Measurements from ENCODE around the gene ZNF675. TPM values are rescaled to one million over a fixed set of nuclear protein-coding genes. Genes with fewer than 3 reads are reported as not detected.
A peak's percentile ranks its signal among the peaks of the same experiment; 100 is the strongest.
"Not testable (repeated sequence)": the region's sequence is repeated elsewhere in the genome, so short reads cannot be mapped to it uniquely, and the experiment has no call there.

Gene ZNF675
- total RNA-seq = 10 to 100 TPM; 19.1 to 22.8 TPM

GRCh38 chr19:23686621-23687423 lies at the start of gene ZNF675:
Gene ZNF675 (minus strand): TSS chr19:23687212. CDS start chr19:23687033, 179 bp downstream.
- peaks cover 2% of the 10 kb centered on the region for H3K9me3 Mint-ChIP-seq (ENCODE audit: low read depth)
- peak within 1 kb of the TSS; percentile 98 for H3K4me3 Mint-ChIP-seq
- peaks cover 41% of the 10 kb centered on the region for H3K4me1 Mint-ChIP-seq
- ATAC-seq (peak; percentile 97), DNase-seq (peak; percentile 95)
- CTCF ChIA-PET = interaction anchor here (0.6 to 1.8 kb wide), 3 partner anchors 71 to 628 kb away, joined by 3 to 9 read pairs (median 4); partner anchors contain the start of gene ZNF681
- POLR2A ChIA-PET = interaction anchor here (0.6 to 1.5 kb wide), 9 partner anchors 13 to 347 kb away, joined by 3 to 17 read pairs (median 4); partner anchors contain the start of genes ZNF681 and ZNF726
- intact Hi-C loops (cut with DNase I, micrococcal nuclease) = loop anchor here (1.0 to 10.0 kb wide), 12 partner anchors 71 to 1850 kb away; partner anchors contain the start of genes ZNF254 (in 2 of the 2), ZNF681 (in 2 of the 2), ZNF91 (in 2 of the 2) and ZNF43 (in 1 of the 2)
- H3K36me3 Mint-ChIP-seq (ENCODE audit: low read depth) = peaks cover 36% of the 10 kb centered on the region
- no peaks in the 10 kb centered on the region for H3K27me3 Mint-ChIP-seq
- peak within 1 kb of the TSS; percentile 98 for H3K27ac Mint-ChIP-seq

DNA sequence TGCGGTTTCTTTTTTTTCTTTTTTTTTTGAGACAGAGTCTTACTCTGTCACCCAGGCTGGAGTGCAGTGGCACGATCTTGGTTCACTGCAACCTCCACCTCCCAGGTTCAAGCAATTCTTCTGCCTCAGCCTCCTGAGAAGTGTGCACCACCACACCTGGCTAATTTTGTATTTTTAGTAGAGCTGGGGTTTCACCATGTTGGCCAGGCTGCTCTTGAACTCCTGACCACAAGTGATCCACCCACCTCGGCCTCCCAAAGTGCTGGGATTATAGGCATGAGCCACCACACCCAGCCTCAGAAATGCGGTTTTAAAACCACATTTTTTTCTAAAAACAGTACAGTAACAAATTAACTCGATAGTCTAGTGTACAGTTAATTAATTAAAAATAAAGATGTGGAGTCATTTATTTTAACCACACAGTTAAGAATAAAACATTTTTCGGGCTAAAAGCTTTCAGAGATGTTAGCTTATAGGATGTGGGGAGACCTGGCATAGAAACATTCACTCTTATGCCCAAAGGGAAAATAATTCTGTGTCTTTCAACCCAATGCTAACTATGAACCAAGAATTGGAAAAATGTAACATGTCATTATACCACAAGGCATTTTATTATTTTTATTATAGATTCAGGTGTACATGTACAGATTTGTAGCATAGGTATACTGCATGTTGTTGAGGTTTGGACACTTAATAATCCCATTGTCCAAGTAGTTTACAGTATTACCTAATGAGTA lies 43.9 kb upstream of the ZNF675 start:
- intact Hi-C loops (cut with DNase I, micrococcal nuclease); H3K36me3 Mint-ChIP-seq (ENCODE audit: low read depth); ATAC-seq; POLR2A ChIA-PET; H3K27me3 Mint-ChIP-seq; H3K4me3 Mint-ChIP-seq; CTCF ChIA-PET; DNase-seq; H3K27ac Mint-ChIP-seq; H3K4me1 Mint-ChIP-seq: not testable (repeated sequence)
- H3K9me3 Mint-ChIP-seq (ENCODE audit: low read depth) = peaks cover 14% of the 10 kb centered on the region

DNA sequence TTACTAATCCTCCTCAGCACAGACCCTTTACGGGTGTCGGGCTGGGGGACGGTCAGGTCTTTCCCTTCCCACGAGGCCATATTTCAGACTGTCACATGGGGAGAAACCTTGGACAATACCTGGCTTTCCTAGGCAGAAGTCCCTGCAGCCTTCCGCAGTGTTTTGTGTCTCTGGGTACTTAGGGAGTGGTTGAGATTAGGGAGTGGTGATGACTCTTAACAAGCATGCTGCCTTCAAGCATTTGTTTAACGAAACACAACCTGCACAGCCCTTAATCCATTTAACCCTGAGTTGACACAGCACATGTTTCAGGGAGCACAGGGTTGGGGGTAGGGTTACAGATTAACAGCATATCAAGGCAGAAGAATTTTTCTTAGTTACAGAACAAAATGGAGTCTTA lies 37.1 kb upstream of the ZNF675 start:
- ATAC-seq; H3K27ac Mint-ChIP-seq; intact Hi-C loops (cut with DNase I, micrococcal nuclease); POLR2A ChIA-PET; CTCF ChIA-PET; H3K27me3 Mint-ChIP-seq; DNase-seq; H3K4me3 Mint-ChIP-seq; H3K36me3 Mint-ChIP-seq (ENCODE audit: low read depth); H3K9me3 Mint-ChIP-seq (ENCODE audit: low read depth): not testable (repeated sequence)
- H3K4me1 Mint-ChIP-seq = peaks cover 13% of the 10 kb centered on the region

GRCh38 chr19:23718802-23719201 lies 31.8 kb upstream of the ZNF675 start:
- POLR2A ChIA-PET = no interaction called here
- no peak overlapping the region for H3K27ac Mint-ChIP-seq
- ATAC-seq = no peak
- peaks cover 9% of the 10 kb centered on the region for H3K27me3 Mint-ChIP-seq
- no peak overlapping the region for H3K4me3 Mint-ChIP-seq
- no peaks in the 10 kb centered on the region for H3K36me3 Mint-ChIP-seq (ENCODE audit: low read depth)
- CTCF ChIA-PET = interaction anchor here (1.0 kb wide), 1 partner anchor 96 kb away, joined by 5 read pairs; no protein-coding TSS in a partner anchor
- DNase-seq = no peak
- intact Hi-C loops (cut with DNase I, micrococcal nuclease) = no loop called here
- peaks cover 12% of the 10 kb centered on the region for H3K4me1 Mint-ChIP-seq
- H3K9me3 Mint-ChIP-seq (ENCODE audit: low read depth) = no peaks in the 10 kb centered on the region

GRCh38 chr19:23716792-23717191 lies 29.8 kb upstream of the ZNF675 start:
- ChIA-PET POLR2A (no interaction called here), CTCF (no interaction called here)
- H3K4me1 Mint-ChIP-seq = peaks cover 9% of the 10 kb centered on the region
- DNase-seq = no peak
- no peak for ATAC-seq
- intact Hi-C loops (cut with DNase I, micrococcal nuclease) = no loop called here
- H3K27ac Mint-ChIP-seq = no peak overlapping the region
- H3K27me3 Mint-ChIP-seq = peaks cover 6% of the 10 kb centered on the region
- H3K9me3 Mint-ChIP-seq (ENCODE audit: low read depth) = no peaks in the 10 kb centered on the region
- H3K4me3 Mint-ChIP-seq = no peak overlapping the region
- H3K36me3 Mint-ChIP-seq (ENCODE audit: low read depth) = no peaks in the 10 kb centered on the region

- no peak for DNase-seq
- no peaks in the 10 kb centered on the region for H3K27me3 Mint-ChIP-seq
- ChIA-PET CTCF (interaction anchor here (0.9 kb wide), 1 partner anchor 11 kb away, joined by 3 read pairs; no protein-coding TSS in a partner anchor), POLR2A (no interaction called here)
- H3K27ac Mint-ChIP-seq = no peak overlapping the region
- no peaks in the 10 kb centered on the region for H3K4me1 Mint-ChIP-seq
- intact Hi-C loops (cut with DNase I, micrococcal nuclease) = no loop called here
- ATAC-seq = no peak
- peaks cover 6% of the 10 kb centered on the region for H3K9me3 Mint-ChIP-seq (ENCODE audit: low read depth)
- H3K4me3 Mint-ChIP-seq = no peak overlapping the region
- H3K36me3 Mint-ChIP-seq (ENCODE audit: low read depth) = peaks cover 1% of the 10 kb centered on the region
Observed at GRCh38 chr19:23709347-23709746, 22.3 kb upstream of the ZNF675 start.

DNA sequence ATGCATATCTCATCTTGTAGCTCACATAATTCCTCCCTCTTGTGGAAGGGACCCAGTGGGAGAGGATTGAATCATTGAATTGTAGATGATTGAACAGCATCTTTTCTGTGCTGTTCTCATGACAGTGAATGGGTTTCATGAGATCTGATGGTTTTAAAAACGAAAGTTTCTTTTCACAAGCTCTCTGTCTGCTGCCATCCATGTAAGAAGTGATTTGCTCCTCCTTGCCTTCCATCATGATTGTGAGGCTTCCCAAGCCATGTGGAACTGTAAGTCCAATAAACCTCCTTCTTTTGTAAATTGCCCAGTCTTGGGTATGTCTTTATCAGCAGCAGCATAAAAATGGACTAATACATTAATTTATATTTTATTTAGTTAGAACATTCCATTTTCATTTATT lies 19.6 kb upstream of the ZNF675 start:
- Mint-ChIP-seq H3K4me1 (no peaks in the 10 kb centered on the region), H3K27me3 (no peaks in the 10 kb centered on the region), H3K36me3 (ENCODE audit: low read depth) (peaks cover 1% of the 10 kb centered on the region), H3K4me3 (no peak overlapping the region), H3K27ac (no peak overlapping the region), H3K9me3 (ENCODE audit: low read depth) (peaks cover 6% of the 10 kb centered on the region)
- DNase-seq = no peak
- CTCF ChIA-PET = no interaction called here
- intact Hi-C loops (cut with DNase I, micrococcal nuclease) = no loop called here
- no peak for ATAC-seq
- POLR2A ChIA-PET = no interaction called here

- H3K36me3 Mint-ChIP-seq (ENCODE audit: low read depth) = no peaks in the 10 kb centered on the region
- H3K27me3 Mint-ChIP-seq = no peaks in the 10 kb centered on the region
- H3K27ac Mint-ChIP-seq = no peak overlapping the region
- H3K9me3 Mint-ChIP-seq (ENCODE audit: low read depth) = peaks cover 2% of the 10 kb centered on the region
- no peak overlapping the region for H3K4me3 Mint-ChIP-seq
- intact Hi-C loops (cut with DNase I, micrococcal nuclease) = no loop called here
- H3K4me1 Mint-ChIP-seq = no peaks in the 10 kb centered on the region
- ATAC-seq = no peak
- POLR2A ChIA-PET = interaction anchor here (0.9 kb wide), 1 partner anchor 13 kb away, joined by 3 read pairs; no protein-coding TSS in a partner anchor
- CTCF ChIA-PET = interaction anchor here (0.6 to 1.5 kb wide), 3 partner anchors 9 to 63 kb away, joined by 3 to 4 read pairs (median 3); no protein-coding TSS in a partner anchor
- no peak for DNase-seq
Observed at GRCh38 chr19:23699521-23699860, 12.5 kb upstream of the ZNF675 start.

- Mint-ChIP-seq H3K27ac (no peak overlapping the region), H3K36me3 (ENCODE audit: low read depth) (no peaks in the 10 kb centered on the region), H3K4me3 (no peak overlapping the region), H3K9me3 (ENCODE audit: low read depth) (peaks cover 2% of the 10 kb centered on the region), H3K27me3 (no peaks in the 10 kb centered on the region), H3K4me1 (no peaks in the 10 kb centered on the region)
- CTCF ChIA-PET = interaction anchor here (0.6 to 1.5 kb wide), 3 partner anchors 8 to 53 kb away, joined by 3 read pairs; no protein-coding TSS in a partner anchor
- intact Hi-C loops (cut with DNase I, micrococcal nuclease) = no loop called here
- DNase-seq (no peak), ATAC-seq (peak; percentile 57)
- POLR2A ChIA-PET = interaction anchor here (0.6 kb wide), 1 partner anchor 458 kb away, joined by 3 read pairs; no protein-coding TSS in a partner anchor
Observed at GRCh38 chr19:23698711-23699520, 11.9 kb upstream of the ZNF675 start.

- intact Hi-C loops (cut with DNase I, micrococcal nuclease); H3K4me3 Mint-ChIP-seq; H3K27me3 Mint-ChIP-seq; H3K4me1 Mint-ChIP-seq; H3K9me3 Mint-ChIP-seq (ENCODE audit: low read depth); H3K27ac Mint-ChIP-seq; ATAC-seq; DNase-seq; POLR2A ChIA-PET; H3K36me3 Mint-ChIP-seq (ENCODE audit: low read depth); CTCF ChIA-PET: not testable (repeated sequence)
Observed at GRCh38 chr19:23692937-23693336, 5.9 kb upstream of the ZNF675 start.

DNA sequence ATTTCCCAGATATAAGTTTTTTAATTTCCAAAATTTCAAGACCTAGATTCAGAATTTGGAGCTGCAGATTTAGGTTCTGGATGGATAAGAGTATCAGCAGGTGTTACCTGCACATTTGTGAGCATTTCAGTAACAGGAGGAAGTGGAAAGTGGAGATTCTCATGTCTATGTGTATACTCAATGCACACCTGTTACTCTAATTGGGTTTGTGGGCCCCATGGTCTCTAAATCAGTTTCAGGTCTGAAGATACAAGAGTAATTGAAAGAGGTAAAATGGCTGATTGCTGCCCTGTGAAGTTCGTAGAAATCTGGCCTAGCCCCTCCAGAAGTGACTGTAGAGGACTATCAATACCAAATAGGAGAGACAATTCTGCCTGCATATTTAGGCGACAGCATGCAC lies 13.9 kb downstream of the ZNF675 start:
- H3K36me3 Mint-ChIP-seq (ENCODE audit: low read depth) = peaks cover 80% of the 10 kb centered on the region
- H3K4me1 Mint-ChIP-seq = peaks cover 16% of the 10 kb centered on the region
- H3K27ac Mint-ChIP-seq = no peak overlapping the region
- intact Hi-C loops (cut with DNase I, micrococcal nuclease) = no loop called here
- no peaks in the 10 kb centered on the region for H3K27me3 Mint-ChIP-seq
- ChIA-PET CTCF (no interaction called here), POLR2A (no interaction called here)
- H3K4me3 Mint-ChIP-seq = no peak overlapping the region
- no peak for DNase-seq
- no peak for ATAC-seq
- peaks cover 41% of the 10 kb centered on the region for H3K9me3 Mint-ChIP-seq (ENCODE audit: low read depth)
